Loucy (cell line): ENCODE data around the gene VPS45.

ENCODE experiments used
- H2AFZ ChIP-seq: fragments of 200-600 bp; sonication (generic); 2 replicates; pipeline ENCODE4 v1.6.0; 2016; ENCODE audit warnings: antibody characterized with exemption, mild to moderate bottlenecking, low read length, moderate library complexity
- H3F3A ChIP-seq: fragments of 200-600 bp; 2 replicates; pipeline ENCODE4 v1.6.0; 2016; ENCODE audit warnings: antibody characterized with exemption, low read depth, mild to moderate bottlenecking
- H3K27me3 ChIP-seq: fragments of 200-600 bp; sonication (generic); 2 replicates; pipeline ENCODE4 v1.6.1; 2014; ENCODE audit warnings: low read length, mild to moderate bottlenecking; ENCODE audit not compliant: insufficient read depth, poor library complexity, severe bottlenecking
- H3K36me3 ChIP-seq: fragments of 200-600 bp; sonication (generic); 2 replicates; pipeline ENCODE4 v1.6.1; 2016; ENCODE audit warnings: low read length; ENCODE audit not compliant: insufficient read depth
- H3K4me1 ChIP-seq: fragments of 200-600 bp; sonication (generic); 2 replicates; pipeline ENCODE4 v1.5.1; 2014; ENCODE audit warnings: low read length, mild to moderate bottlenecking; ENCODE audit not compliant: insufficient read depth, poor library complexity, severe bottlenecking
- H3K4me2 ChIP-seq: fragments of 200-600 bp; sonication (generic); 2 replicates; pipeline ENCODE4 v1.6.0; 2014; ENCODE audit warnings: antibody characterized with exemption, low read length, low read depth, mild to moderate bottlenecking; ENCODE audit not compliant: poor library complexity, severe bottlenecking
- H3K4me3 ChIP-seq: fragments of 200-600 bp; sonication (generic); 2 replicates; pipeline ENCODE4 v1.5.1; 2014; ENCODE audit warnings: low read length, mild to moderate bottlenecking, mixed read lengths; ENCODE audit not compliant: poor library complexity, severe bottlenecking
- H3K79me2 ChIP-seq: fragments of 200-600 bp; sonication (generic); 2 replicates; pipeline ENCODE4 v1.6.1; 2014; ENCODE audit warnings: low read length; ENCODE audit not compliant: insufficient read depth
- H3K9ac ChIP-seq: fragments of 200-600 bp; sonication (generic); 2 replicates; pipeline ENCODE4 v1.6.0; 2014; ENCODE audit warnings: mild to moderate bottlenecking, low read depth, low read length, moderate library complexity; ENCODE audit not compliant: poor library complexity, severe bottlenecking
- H3K9me2 ChIP-seq: fragments of 200-600 bp; sonication (generic); replicated peaks from 2 replicates; pipeline ENCODE4 v1.6.1; 2016; ENCODE audit warnings: low read depth, low read length, mixed read lengths
- H3K9me3 ChIP-seq: fragments of 200-600 bp; sonication (generic); 2 replicates; pipeline ENCODE4 v1.6.1; 2014; ENCODE audit warnings: mild to moderate bottlenecking, antibody characterized with exemption, low read length, low read depth; ENCODE audit not compliant: insufficient read depth
- H4K20me1 ChIP-seq: fragments of 200-600 bp; sonication (generic); 2 replicates; pipeline ENCODE4 v1.6.0; 2014; ENCODE audit warnings: antibody characterized with exemption, low read length, mild to moderate bottlenecking; ENCODE audit not compliant: insufficient read depth, poor library complexity, severe bottlenecking
- EZH2phosphoT487 ChIP-seq: fragments of 200-600 bp; IDR thresholded peaks from 2 replicates; pipeline ENCODE4 v1.6.1; 2018; ENCODE audit warnings: antibody characterized with exemption, mild to moderate bottlenecking, moderate library complexity, borderline replicate concordance
- TF ChIP-seq, protein P1 (sequence below): fragments of 200-600 bp; sonication (generic); conservative IDR thresholded peaks from 2 replicates; pipeline ENCODE4 v1.5.1; 2014; ENCODE audit warnings: mild to moderate bottlenecking, antibody characterized with exemption, low read length

VPS45 gene

DNA sequence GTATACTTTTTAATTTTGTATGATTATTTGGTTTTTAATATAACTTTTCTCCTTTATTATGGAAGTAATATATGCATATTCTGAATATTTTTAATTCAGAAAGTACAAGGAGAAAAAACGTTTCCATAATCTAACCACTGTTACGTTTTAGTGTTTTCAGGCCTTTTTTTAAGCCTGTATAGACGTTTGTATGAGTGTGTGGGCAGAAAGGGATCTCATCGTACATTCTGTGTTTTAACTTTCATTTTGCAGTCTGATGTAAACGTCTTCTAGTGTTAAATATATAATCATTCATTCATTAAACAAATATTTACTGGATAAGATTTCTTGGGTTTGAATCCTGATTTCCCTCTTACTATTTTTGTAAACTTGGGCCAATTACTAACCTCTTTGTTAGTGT, 44.1 kb downstream of the VPS45 start:
- H3K9ac ChIP-seq: no peak overlapping the region
- H4K20me1 ChIP-seq: no peaks in the 10 kb centered on the region
- H2AFZ ChIP-seq: no peak overlapping the region
- TF ChIP-seq, protein P1, sequence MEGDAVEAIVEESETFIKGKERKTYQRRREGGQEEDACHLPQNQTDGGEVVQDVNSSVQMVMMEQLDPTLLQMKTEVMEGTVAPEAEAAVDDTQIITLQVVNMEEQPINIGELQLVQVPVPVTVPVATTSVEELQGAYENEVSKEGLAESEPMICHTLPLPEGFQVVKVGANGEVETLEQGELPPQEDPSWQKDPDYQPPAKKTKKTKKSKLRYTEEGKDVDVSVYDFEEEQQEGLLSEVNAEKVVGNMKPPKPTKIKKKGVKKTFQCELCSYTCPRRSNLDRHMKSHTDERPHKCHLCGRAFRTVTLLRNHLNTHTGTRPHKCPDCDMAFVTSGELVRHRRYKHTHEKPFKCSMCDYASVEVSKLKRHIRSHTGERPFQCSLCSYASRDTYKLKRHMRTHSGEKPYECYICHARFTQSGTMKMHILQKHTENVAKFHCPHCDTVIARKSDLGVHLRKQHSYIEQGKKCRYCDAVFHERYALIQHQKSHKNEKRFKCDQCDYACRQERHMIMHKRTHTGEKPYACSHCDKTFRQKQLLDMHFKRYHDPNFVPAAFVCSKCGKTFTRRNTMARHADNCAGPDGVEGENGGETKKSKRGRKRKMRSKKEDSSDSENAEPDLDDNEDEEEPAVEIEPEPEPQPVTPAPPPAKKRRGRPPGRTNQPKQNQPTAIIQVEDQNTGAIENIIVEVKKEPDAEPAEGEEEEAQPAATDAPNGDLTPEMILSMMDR: no peak
- TF ChIP-seq EZH2phosphoT487: no peak
- no peak overlapping the region for H3K4me3 ChIP-seq
- no peaks in the 10 kb centered on the region for H3K27me3 ChIP-seq
- peaks cover 12% of the 10 kb centered on the region; the same call in 1 of the 2 replicates for H3K9me3 ChIP-seq
- no peaks in the 10 kb centered on the region for H3K79me2 ChIP-seq
- peaks cover 16% of the 10 kb centered on the region for H3F3A ChIP-seq
- H3K4me1 ChIP-seq: peaks cover 46% of the 10 kb centered on the region
- no peaks in the 10 kb centered on the region for H3K9me2 ChIP-seq
- H3K4me2 ChIP-seq: no peak overlapping the region
- peaks cover 12% of the 10 kb centered on the region for H3K36me3 ChIP-seq

DNA sequence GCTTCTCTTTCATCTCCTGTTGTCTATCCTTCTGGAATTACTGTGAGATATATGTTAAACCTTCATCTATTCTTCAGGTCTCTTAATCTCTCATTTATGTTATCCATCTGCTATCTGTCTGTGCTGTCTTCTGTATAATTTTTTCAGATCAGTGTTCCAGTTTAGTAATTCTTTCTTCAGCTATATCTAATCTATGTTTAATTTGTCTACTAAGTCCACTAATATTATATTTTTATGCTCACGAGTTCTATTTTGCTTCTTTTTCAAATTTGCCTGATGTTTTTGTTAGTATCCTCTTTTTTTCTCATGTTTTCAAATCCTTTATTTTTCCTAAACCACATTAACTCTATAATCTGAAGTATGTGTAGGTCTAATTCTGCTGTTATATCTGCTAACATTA, 47.5 kb downstream of the VPS45 start:
- Histone ChIP-seq H3K4me3 (no peak overlapping the region), H3K4me2 (no peak overlapping the region), H4K20me1 (no peaks in the 10 kb centered on the region), H3K9me2 (no peaks in the 10 kb centered on the region), H3K4me1 (peaks cover 19% of the 10 kb centered on the region), H3K9me3 (peaks cover 12% of the 10 kb centered on the region; the same call in 1 of the 2 replicates), H3K79me2 (no peaks in the 10 kb centered on the region), H3K36me3 (peaks cover 12% of the 10 kb centered on the region), H3K27me3 (no peaks in the 10 kb centered on the region), H2AFZ (no peak overlapping the region), H3F3A (peaks cover 6% of the 10 kb centered on the region; the same call in 1 of the 2 replicates), H3K9ac (no peak overlapping the region)
- TF ChIP-seq EZH2phosphoT487: no peak
- TF ChIP-seq, protein P1: no peak

DNA sequence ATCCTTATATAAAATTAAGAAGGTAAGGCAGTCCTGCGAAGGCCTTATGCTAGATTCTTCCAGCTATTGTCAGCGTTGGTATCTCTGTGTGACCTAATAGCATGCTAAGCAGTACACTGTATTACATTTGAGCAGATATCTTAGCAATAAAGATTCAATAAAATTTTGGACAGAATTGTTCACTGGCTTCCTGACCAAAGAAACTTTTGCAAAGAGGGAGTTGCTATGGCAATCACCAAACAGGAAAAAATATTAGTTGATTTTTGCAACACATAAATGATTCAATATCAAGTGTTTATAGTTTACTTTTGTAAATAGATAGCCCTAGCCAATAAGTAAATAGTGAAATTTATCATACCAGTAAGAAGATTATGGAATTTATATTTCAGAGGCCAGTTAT, 51.1 kb downstream of the VPS45 start:
- no peak overlapping the region for H3K4me2 ChIP-seq
- H3K79me2 ChIP-seq: no peaks in the 10 kb centered on the region
- H2AFZ ChIP-seq: no peak overlapping the region
- no peaks in the 10 kb centered on the region for H3F3A ChIP-seq
- no peak for TF ChIP-seq EZH2phosphoT487
- TF ChIP-seq, protein P1: no peak
- peaks cover 19% of the 10 kb centered on the region for H3K36me3 ChIP-seq
- H3K27me3 ChIP-seq: no peaks in the 10 kb centered on the region
- no peaks in the 10 kb centered on the region for H4K20me1 ChIP-seq
- no peak overlapping the region for H3K4me3 ChIP-seq
- H3K9ac ChIP-seq: no peak overlapping the region
- peaks cover 12% of the 10 kb centered on the region; the same call in 1 of the 2 replicates for H3K9me3 ChIP-seq
- H3K4me1 ChIP-seq: no peaks in the 10 kb centered on the region
- H3K9me2 ChIP-seq: no peaks in the 10 kb centered on the region
